Non-pigmented ciliary epithelial cell (primary cell): Measurements from ENCODE around the gene PRR22.

Source experiments
- DNase-seq: peaks from one replicate; pipeline ENCODE4 v3.0.0-alpha.2; 2010; ENCODE audit warnings: low read depth

The PRR22 gene

DNA sequence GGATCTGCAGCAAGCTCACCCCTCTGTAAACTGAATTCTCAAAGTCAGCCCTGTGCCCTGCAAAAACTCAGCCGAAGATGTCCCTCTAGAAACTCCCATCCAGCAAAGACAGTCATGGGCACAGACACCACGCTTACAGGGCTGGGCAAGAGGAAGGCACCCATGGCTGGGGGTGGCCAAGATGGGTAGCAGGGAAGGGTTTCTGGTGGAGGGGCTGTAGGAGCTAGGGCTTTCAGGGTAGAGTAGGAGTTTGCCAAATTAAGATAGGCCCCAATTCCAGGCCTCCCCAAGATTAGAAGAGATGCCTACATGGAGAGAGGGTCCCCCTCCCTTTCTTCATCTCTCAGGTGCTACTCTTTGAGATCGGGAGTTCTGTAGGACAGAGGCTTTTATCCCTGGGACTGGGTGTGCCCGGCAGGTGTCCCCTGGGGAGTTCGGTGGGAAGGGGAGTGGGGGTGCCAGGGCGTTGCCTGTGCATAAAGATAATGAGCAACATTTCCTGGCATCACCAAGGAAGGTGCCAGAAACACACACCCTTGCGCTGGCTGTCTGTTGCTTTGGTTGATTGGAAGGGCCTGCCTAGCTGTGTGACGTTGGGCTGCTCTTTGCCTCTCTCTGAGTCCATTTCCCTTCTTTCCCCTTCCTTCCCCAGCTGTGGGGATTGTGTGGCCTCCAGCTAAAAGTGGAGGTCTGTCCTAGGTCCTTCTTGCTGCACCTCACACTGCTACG, 29.7 kb upstream of the PRR22 start:
- DNase-seq = no peak

DNA sequence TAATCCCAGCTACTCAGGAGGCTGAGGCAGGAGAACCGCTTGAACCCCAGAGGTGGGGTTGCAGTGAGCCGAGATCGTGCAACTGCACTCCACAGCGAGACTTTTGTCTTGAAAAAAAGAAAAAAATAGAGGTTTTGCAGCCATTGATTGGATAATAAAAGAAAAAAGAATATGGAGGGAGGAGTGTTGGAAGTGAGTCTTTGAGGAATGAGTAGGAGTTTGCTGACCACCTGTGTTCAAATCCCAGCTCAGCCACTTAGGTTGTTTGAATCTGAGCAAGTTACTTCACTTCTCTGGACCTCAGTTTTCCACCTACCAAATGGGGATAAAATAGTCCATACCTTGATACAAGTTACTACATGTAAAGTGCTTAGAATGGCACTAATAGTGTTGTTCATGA, 26.6 kb upstream of the PRR22 start:
- no peak for DNase-seq

DNA sequence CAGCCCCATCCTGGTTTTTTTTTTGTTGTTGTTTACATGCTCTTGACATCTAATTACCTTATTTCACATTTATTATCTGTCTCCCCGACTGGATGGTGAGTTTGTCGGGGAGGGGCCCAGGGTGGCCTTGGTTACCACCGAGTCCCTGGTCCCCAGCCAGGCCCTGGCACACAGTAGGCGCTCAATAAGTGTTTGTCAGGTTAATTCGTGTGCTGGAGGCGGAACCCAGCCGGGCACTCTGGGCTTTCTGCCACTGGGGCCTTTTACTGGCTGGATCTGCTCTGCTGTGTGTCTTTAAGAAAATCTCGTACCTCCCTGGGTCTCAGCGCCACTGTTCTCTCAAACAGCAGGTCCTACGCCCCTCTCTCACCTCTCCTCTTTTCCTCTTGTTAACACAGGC, 24.9 kb upstream of the PRR22 start:
- no peak for DNase-seq

DNA sequence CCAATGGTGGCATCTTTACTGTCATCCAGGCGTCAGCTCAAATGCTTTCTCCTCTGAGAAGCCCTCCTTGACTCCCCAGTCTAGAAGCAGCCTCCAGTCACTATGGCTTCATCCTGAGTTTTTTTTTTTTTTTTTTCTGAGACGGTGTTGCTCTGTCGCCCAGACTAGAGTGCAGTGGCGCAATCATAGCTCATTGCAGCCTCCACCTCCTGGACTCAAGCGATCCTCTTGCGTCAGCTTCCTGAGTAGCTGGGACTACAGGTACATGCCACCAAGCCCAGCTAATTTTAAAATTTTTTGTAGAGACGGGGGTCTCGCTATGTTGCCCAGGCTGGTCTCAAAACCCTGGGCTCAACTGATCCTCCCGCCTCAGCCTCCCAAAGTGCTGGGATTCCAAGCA, 24.5 kb upstream of the PRR22 start:
- no peak for DNase-seq

DNA sequence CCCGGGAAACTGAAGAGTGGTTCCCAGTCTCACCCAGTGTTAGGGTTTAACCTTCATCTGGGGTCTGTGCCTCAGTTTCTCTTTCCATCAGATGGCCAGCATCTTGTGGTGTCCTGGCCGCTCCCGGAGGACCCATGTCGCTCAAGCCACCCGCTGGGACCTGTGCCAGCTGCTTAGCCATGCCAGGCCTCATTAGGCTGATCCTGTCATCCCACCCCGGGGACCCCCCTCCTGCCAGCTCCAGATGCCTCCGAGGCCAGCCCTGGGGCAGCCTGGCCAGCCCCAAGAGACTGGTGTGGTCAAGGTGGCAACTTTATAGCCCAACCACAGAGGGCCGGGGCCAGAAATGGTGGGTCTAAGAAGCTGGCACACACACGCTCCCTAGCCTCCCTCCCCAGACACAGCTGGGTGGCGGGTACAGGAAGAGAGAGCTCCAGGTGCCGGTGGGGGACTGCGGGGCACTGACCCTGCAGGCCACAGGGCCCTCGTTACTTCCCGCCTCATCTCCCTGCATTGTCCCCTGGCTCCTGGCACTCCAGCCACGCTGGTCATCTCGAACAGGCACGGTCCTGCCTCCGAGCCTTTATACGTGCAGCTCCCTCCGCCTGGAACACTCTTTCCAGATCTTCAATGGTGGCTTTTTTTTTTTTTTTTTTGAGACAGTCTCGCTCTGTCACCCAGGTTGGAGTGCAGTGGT, 23.7 kb upstream of the PRR22 start:
- no peak for DNase-seq

DNA sequence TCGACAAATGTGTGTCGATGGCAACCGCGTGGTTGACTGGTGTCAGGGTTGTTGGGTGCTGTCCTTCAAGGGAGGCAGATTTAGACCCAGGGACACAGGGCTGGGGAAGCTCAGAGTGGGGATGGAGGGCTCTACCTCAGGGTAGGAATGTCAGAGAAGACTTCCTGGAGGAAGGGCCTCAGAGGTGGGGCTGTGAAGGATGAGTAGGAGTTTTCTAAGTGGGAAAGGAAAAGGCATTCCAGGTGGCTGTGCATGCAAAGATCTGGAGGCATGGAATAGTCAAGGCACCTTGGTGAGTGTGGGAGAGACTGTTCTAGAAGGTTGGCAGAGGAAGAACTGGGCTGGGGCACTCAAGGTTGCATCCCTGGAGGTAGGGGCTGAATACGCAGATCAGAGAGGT, 22.4 kb upstream of the PRR22 start:
- DNase-seq = no peak

DNA sequence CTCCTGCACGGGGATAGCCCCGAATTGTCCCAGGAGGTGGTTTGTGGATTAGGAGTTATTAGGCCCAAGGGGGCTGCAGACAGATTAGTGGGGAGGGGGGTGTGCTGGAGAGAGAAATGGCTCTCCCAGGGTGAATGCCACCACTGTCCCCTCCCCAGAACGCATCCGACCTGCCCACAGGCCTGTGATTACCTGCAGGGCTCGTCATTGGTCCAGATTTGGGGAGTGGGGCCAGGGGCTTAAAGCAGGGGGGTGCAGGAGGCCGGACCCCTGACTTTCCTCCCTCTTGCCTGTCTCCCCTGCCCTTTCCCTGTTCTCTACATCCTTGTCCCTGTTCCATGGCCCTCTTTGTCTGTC, 21.6 kb upstream of the PRR22 start:
- DNase-seq = no peak

DNA sequence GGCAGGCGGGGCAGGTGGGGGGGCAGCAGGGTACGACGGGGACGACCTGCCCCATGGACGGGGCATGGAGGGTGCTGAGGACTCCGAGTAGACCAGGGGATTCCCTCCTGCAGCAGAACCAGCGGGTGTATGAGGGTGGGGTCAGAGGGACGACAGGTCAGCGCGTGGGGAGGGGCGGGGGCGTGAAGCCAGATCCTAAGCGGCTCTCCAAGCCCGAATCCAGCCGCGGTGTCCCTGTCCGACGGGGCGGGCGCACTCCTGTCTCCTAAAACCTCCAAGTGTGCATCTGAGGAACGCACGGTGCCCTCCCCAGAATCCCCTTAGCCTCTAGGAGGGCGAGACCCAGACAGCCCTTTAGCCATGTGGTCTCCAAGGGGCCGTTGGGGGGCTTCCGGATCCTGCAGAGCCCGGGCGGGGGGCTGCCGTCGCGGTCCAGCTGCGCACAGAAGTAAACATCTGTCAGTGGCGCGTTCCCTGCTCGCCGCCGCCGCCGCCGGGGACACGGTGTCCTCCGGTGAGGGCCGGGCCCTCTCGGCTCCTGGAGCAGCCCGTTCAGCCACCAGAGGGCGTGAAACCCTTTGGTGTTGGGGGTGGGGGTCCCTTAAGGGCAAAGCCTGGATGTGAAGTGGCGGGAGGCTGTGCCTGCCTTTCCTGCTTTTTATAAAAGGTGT, 21.1 kb upstream of the PRR22 start:
- no peak for DNase-seq

DNA sequence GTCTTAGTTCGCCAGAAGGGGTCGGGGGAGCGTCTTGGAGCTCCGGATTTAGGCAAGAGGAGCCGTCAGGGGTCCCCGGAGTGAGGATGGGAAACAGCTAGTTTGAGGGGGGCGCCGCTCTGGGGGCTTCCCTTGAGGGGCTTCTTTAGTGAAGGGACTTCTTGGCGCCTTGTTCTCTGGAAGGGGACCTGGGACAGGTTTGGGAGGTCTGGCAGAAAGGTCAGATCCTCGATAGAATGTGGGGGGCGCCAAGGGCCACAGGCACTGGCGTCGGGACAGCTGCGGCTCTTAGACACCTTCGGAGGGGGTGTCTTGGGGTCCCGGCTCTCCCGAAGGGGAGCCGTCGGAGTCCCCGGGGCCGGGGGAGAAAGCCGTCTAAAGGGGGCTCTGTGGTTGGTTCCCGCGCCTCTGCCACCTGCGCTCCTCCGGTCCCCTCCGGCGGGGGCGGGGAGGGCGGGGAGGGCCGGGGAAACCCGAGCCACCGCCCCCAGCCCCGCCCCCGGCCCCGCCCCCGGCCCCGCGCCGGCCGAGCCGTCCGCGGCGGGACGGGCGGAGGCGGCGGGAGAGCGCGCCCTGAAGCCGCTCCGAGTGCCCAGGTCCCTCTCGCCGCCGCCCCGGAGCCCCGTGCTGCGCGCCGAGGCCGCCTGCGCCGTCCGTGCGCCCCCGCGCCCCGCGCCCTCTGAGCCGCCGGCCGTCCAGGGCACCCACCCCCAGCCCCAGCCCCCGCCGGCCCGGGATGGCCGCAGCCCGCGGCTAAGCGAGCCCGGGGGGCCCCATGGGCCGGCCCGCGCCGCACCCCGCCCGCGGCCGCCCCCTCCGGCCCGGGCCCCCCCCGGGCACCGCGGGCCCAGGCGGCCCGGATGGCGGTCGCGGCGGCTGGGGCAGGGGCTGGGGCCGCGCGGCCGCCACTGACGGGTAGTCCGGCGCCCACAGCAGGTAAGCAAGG, 20.2 kb upstream of the PRR22 start, which contains the start of gene NRTN:
NRTN (plus strand) TSS at position 552 of the 946 bp plus-strand sequence. CDS start 19,099 bp downstream, outside the sequence.
- DNase-seq = no peak

DNA sequence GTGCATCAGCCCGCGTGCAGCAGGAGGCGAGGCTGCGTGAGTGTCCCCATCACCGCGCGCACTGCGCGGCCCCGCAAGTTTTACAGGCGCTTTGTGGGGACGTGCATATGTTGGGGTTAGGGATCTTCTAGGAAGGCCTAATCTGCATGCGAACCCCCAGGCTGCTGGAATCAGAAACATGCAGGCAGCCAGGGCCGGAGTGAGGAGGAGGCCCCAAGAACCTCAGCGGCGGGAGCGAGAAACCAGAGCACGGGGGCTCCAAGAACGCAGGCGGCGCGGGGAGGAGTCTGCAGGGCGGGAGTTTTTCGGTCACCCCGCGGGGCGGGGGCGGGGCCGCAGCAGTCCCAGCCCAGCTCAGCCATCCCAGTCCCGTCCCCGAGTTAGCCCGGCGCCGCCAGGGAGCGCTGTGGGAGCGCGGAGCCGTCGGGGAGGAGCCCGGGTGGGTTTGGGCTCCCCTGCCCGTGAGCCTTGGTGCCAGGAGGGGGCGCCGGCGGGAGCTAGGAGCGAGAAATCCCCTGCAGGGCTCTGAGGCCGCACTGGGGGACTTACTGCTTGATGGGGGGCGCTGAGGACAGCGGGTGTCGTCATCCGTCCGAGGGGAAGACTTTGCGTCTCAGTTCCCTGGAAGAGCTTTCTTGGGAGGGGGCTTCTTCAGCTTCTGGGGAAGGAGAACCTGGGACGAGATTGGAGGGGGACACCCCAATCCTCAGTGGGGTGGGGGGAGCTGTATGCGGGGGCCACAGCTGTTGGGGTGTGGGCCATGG, 19.4 kb upstream of the PRR22 start:
- no peak for DNase-seq

DNA sequence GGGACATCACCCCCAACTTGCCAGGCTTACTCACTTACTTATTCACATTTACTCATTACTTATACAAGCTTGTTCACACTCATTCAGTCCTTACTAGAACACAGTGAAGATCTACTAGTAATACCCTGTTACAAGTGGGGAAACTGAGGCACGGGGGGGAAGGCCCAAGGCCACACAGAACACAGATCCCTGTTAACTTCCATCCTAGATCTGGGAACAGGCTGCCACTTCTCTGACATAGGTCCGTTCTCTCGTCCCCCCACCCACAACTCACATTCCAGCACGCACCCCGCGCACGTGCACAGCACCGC, 18.9 kb upstream of the PRR22 start:
- DNase-seq = no peak

DNA sequence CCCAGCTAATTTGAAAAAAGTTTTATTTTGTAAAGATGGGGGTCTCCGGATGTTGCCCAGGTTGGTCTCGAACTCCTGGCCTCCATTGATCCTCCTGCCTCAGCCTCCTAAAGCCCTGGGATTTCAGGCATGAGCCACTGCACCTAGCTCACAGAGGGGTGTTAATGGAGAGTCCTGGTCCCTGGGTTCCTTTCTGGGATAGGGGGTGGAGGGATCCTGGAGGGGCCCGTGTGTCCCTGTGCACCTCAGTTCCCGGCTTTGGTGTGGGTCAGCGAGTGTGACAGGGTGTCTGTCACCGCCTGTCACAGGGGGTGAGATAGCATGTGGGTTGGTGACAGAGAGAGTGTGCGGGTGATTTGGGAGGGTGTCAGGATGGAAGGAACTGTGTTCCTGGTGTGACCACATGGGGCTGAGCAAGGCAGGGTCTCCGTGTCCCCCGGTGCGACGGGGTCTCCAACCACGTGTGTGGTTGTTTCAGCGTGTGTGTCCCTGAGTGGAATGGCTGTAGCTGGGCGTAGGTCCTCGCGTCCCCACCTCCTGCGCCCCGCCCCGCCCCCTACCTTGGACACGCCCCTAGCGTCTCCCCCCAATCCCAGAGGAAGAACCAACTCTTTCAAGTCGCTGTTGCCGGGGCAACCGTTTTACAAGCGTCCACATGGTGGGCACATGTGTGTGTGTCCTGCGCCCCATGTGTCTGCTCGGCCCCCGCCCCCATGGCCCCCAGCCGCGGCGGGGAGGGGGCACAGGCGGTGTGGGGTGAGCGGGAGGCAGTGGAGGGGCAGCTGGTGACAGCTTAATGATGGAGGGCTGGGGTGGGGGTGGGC, 17.5 kb upstream of the PRR22 start:
- DNase-seq = no peak

DNA sequence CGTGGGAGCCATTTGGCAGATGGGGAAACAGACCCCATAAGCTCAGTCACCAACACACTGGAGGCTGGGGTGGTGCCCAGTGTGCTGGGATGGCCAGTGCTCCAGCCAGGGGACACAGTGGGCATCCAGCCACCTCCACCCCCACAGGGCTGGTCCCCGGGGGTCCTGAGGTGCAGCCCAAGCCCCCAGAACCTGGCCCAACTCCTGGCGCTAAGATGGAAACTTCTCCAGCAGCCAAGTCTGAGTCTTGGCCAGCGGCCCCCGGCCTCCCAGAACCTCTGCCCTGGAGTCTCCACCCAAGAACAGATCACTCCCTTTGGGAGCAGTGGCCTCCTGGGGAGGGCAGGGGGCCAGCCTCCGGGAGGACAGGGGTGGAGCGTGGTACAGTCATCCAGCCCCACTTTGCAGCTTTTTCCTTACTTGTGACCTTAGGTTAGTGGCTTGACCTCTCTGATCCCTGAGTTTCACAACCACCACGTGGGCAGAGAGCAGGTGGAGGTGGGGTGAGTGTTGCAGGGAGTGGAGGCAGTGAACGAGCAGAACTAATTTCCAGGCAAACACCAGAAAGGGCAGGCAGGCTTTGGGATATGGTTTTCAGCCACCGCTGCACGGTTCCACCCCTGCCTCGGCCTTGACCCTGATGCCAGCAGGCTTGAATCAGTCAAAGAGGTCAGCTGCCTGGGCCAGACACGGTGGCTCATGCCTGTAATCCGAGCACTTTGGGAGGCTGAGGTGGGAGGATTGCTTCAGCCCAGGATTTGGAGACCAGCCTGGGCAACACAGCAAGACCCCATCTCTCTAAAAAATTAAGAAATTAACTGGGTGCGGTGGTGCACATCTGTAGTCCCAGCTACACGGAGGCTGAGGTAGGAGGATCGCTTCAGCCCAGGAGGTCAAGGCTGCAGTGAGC, 16.1 kb upstream of the PRR22 start:
- DNase-seq = no peak

DNA sequence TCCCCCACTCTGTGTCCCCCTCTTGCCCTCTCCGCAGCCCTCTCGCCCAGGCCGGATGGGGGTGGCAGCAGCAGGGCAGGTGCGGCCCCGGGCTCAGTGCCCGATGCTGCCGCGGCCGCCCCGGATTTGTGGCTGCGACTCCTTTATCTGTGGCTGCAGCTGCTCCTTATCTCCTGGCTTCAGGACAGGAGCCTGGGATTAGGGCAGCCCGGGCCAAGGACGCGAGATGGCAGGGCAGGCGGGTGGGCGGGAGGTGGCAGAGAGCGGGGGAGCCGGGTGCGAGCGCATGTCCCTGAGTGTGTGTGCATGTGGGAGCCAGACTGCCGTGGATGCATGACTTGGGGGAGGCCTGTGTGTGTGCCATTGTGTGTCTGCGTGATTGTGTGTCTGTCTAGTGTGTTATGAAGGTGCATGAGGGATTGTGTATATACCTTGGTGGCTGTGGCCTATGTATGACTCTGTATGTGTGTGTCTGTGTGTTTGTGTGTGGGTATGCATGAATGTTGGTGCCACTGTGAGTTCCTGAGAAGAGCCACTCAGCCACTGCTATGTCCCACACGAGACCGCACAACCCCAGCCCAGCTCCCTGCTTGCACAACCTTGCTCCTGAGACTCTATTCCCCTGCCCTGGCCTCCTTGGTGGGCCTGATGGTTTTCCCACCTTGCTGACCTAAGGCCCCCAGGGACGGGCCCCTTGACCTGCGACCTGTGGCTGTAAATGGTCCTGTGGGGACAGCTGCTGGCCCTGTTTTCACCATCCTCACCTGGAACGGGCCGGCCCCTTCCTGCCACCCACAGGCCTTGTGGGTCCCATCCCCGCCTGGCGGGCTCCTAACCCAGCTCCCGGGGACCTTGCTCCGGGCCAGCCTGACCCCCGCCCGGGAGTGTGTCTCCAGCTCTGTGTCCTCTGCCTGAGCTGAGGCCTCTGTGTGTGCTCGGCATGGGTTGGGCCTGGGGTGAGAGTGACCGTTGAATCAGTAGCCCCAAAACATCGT, 15.0 kb upstream of the PRR22 start:
- no peak for DNase-seq

DNA sequence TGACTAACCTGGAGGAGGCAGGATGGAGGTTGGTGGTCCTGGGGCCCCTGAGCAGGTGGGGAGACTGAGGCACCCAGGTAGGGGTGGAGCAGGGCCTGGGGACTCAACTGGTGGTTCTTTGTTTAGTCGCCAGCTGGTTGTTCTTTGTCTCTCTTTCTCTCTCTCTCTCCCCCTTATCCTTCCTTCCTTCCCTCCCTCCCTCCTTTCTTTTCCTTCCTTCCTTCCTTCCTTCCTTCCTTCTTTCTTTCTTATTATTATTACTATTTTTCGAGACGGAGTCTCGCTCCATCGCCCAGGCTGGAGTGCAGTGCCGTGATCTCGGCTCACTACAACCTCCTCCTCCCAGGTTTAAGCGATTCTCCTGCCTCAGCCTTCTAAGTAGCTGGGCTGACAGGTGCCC, 13.7 kb upstream of the PRR22 start:
- no peak for DNase-seq

DNA sequence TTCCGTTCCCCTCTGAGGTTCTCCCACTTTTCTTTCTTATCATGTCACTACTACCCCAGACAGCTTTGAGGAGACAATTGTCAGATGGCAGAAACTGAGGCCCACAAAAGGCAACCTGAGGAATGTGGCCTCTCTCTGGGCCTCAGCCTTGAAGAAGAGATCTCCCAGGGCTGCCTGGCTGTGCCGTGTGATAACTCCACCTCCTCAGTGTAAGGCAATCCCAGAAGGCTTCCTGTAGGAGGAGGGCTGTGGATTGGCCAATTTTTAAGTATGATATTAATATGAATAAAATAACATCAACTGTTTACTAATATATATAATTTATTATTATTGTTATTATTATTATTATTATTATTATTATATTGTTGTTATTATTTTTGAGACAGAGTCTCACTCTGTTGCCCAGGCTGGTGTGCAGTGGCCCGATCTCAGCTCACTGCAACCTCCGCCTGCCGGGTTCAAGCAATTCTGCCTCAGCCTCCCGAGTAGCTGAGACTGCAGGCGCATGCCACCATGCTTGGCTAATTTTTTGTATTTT, 10.9 kb upstream of the PRR22 start:
- DNase-seq = no peak

DNA sequence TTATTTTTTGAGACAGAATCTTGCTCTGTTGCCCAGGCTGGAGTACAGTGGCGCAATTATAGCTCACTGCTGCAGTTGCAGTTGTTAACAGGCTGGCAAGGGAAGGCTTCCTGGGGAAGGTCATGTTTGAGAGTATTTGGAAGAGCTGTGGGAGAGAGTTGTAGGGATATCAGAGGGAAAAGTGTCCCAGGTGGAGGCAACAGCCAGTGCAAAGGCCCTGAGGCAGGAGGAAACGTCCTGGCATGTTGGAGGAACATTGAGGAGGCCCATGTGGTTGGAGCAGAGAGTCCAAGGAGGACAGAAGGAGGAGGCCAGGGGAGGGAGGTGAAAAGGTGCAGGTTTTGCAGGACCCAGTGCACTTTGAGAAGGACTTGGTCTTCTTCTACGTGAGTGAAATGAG, 8.6 kb upstream of the PRR22 start:
- no peak for DNase-seq

DNA sequence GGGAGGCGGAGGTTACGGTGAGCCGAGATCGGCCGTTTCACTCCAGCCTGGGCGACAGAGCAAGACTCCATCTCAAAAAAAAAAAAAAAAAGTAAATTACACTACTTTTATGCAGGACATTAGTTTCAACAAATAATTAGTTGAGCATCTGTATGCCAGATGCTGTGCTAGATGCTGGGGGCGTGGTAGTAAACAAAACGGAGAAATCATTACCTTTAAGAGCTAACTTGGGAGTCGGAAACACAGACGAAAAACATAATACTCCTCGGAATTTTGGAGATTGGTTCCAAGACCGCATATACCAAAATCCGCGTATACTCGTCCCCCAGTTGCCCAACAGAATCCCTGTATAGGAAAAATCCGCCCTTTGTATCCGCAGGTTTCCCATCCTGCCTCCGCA, 7.7 kb upstream of the PRR22 start:
- DNase-seq = no peak
